GM19240 (cell line): ENCODE results near the gene FPR3.

ENCODE experiments used
- DNase-seq: peaks from one replicate; pipeline ENCODE4 v3.0.0; 2011; ENCODE audit warnings: low spot score; ENCODE audit not compliant: insufficient read length

FPR3 gene

GRCh38 chr19:51807111-51807701 lies 12.2 kb downstream of the FPR3 start:
- DNase-seq = no peak

GRCh38 chr19:51807925-51808324 lies 13.0 kb downstream of the FPR3 start:
- no peak for DNase-seq

- no peak for DNase-seq
Observed at GRCh38 chr19:51808333-51808986, 13.5 kb downstream of the FPR3 start.

GRCh38 chr19:51809787-51810186 lies 14.8 kb downstream of the FPR3 start:
- DNase-seq = no peak

- no peak for DNase-seq
Observed at GRCh38 chr19:51810223-51810622, 15.3 kb downstream of the FPR3 start.

GRCh38 chr19:51811344-51811743 lies 16.4 kb downstream of the FPR3 start:
- no peak for DNase-seq

GRCh38 chr19:51815043-51815442 lies 20.1 kb downstream of the FPR3 start:
- DNase-seq = no peak

GRCh38 chr19:51816711-51817110 lies 21.8 kb downstream of the FPR3 start:
- DNase-seq = no peak

- no peak for DNase-seq
Observed at GRCh38 chr19:51820011-51820410, 25.1 kb downstream of the FPR3 start.

GRCh38 chr19:51820831-51821446 lies 26.0 kb downstream of the FPR3 start:
- no peak for DNase-seq

GRCh38 chr19:51821456-51821855 lies 26.5 kb downstream of the FPR3 start:
- DNase-seq = no peak

GRCh38 chr19:51821921-51822320 lies 27.0 kb downstream of the FPR3 start:
- no peak for DNase-seq

GRCh38 chr19:51822325-51822724 lies 27.4 kb downstream of the FPR3 start:
- DNase-seq = no peak

- no peak for DNase-seq
Observed at GRCh38 chr19:51822946-51823345, 28.0 kb downstream of the FPR3 start.

GRCh38 chr19:51824281-51825005 lies 29.5 kb downstream of the FPR3 start:
- DNase-seq = no peak

- DNase-seq = no peak
Observed at GRCh38 chr19:51830274-51830673, 35.3 kb downstream of the FPR3 start.

- DNase-seq = no peak
Observed at GRCh38 chr19:51837145-51837544, 42.2 kb downstream of the FPR3 start.

GRCh38 chr19:51861870-51862622 lies 67.1 kb downstream of the FPR3 start:
- DNase-seq = no peak

GRCh38 chr19:51873097-51873496 lies 78.1 kb downstream of the FPR3 start:
- DNase-seq = no peak
